H1 (cell line): ENCODE data around the gene PFDN6.

Source experiments
- BACH1 ChIP-seq: IDR thresholded peaks from 2 replicates; pipeline ENCODE4 v1.6.1; 2012; ENCODE audit warnings: low read length, improper control_type of control experiment
- EP300 ChIP-seq, 2 experiments: IDR thresholded peaks; 1 replicate in 1 of 2; 2 replicates in 1 of 2; pipeline ENCODE4 v1.6.1; 2011 to 2012; ENCODE audit warnings: low read depth in 2 of 2, low read length in 2 of 2, mild to moderate bottlenecking in 2 of 2, borderline replicate concordance in 1 of 2, inconsistent platforms in 1 of 2, moderate library complexity in 1 of 2
- EZH2 ChIP-seq: fragments of 200-600 bp; sonication (generic); IDR thresholded peaks from 2 replicates; pipeline ENCODE4 v1.7.1; 2012; ENCODE audit warnings: low read depth, mild to moderate bottlenecking, moderate library complexity, low read length, inconsistent platforms; ENCODE audit not compliant: severe bottlenecking
- JUND ChIP-seq: IDR thresholded peaks from 2 replicates; pipeline ENCODE4 v1.6.1; 2011; ENCODE audit warnings: mild to moderate bottlenecking, improper control_type of control experiment, low read length
- MAX ChIP-seq: IDR thresholded peaks from 2 replicates; pipeline ENCODE4 v1.6.1; 2012; ENCODE audit warnings: inconsistent platforms
- POLR2AphosphoS5 ChIP-seq: IDR thresholded peaks from 2 replicates; pipeline ENCODE4 v1.6.1; 2011; ENCODE audit warnings: low read depth, low read length
- RAD21 ChIP-seq, 2 experiments: IDR thresholded peaks in 1 of 2; conservative IDR thresholded peaks in 1 of 2; 2 replicates each; pipeline ENCODE4 v1.6.1; 2011; ENCODE audit warnings: low read depth in 2 of 2, low read length in 2 of 2, improper control_type of control experiment in 1 of 2, inconsistent platforms in 1 of 2, mild to moderate bottlenecking in 1 of 2, moderate library complexity in 1 of 2
- RFX5 ChIP-seq: IDR thresholded peaks from 2 replicates; pipeline ENCODE4 v1.6.1; 2011; ENCODE audit warnings: low read depth, low read length, improper control_type of control experiment, borderline replicate concordance
- RXRA ChIP-seq: IDR thresholded peaks from 2 replicates; pipeline ENCODE4 v1.6.1; 2011; ENCODE audit warnings: low read depth, mild to moderate bottlenecking, low read length, moderate library complexity; ENCODE audit not compliant: insufficient read depth
- SAP30 ChIP-seq: fragments of 300-600 bp; sonication (generic); IDR thresholded peaks from 2 replicates; pipeline ENCODE4 v1.7.1; 2012; ENCODE audit warnings: low read length, moderate library complexity, mild to moderate bottlenecking, inconsistent platforms; ENCODE audit not compliant: insufficient read depth, insufficient replicate concordance
- SP1 ChIP-seq: IDR thresholded peaks from 2 replicates; pipeline ENCODE4 v1.6.1; 2011; ENCODE audit warnings: low read depth, low read length
- TAF7 ChIP-seq: optimal IDR thresholded peaks from 2 replicates; pipeline ENCODE3; 2011; ENCODE audit warnings: low read depth, mild to moderate bottlenecking, inconsistent platforms, low read length, moderate library complexity, borderline replicate concordance
- USF2 ChIP-seq: IDR thresholded peaks from 2 replicates; pipeline ENCODE4 v1.6.1; 2011; ENCODE audit warnings: low read length, improper control_type of control experiment
- TF ChIP-seq, protein P1 (sequence below), 3 experiments: IDR thresholded peaks; 1 replicate in 2 of 3; 2 replicates in 1 of 3; pipeline versions ENCODE4 v1.5.1 to v1.6.1; 2011; ENCODE audit warnings: low read length in 3 of 3, mild to moderate bottlenecking in 3 of 3, inconsistent platforms in 2 of 3, low read depth in 1 of 3, moderate library complexity in 1 of 3; ENCODE audit not compliant: insufficient read depth in 1 of 3; ENCODE audit errors: control extremely low read depth in 1 of 3

DNA sequence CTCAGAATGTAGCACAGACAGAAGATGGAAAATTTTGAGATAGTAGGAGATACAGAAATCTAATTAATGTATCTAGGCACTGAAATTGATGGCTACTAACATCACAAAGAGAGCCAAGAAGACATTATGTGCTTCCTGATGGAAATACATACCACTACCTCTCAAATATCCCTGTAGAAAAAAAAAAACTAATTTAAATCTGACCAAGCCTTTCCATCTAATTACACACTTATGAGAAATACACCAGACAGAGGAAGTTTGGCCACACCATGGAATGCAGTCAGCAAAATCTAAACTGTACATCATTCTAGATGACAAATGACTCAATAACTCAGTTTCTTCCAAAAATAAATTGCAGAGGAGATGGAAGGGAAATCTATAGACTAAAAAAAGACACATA lies 36.6 kb upstream of the PFDN6 start:
- TF ChIP-seq, protein P1, sequence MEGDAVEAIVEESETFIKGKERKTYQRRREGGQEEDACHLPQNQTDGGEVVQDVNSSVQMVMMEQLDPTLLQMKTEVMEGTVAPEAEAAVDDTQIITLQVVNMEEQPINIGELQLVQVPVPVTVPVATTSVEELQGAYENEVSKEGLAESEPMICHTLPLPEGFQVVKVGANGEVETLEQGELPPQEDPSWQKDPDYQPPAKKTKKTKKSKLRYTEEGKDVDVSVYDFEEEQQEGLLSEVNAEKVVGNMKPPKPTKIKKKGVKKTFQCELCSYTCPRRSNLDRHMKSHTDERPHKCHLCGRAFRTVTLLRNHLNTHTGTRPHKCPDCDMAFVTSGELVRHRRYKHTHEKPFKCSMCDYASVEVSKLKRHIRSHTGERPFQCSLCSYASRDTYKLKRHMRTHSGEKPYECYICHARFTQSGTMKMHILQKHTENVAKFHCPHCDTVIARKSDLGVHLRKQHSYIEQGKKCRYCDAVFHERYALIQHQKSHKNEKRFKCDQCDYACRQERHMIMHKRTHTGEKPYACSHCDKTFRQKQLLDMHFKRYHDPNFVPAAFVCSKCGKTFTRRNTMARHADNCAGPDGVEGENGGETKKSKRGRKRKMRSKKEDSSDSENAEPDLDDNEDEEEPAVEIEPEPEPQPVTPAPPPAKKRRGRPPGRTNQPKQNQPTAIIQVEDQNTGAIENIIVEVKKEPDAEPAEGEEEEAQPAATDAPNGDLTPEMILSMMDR (IDR thresholded peaks at IDR 0.05; ENCODE audit: control extremely low read depth in 1 of 3, insufficient read depth in 1 of 3, low read depth in 1 of 3, low read length in 3 of 3): no peak
- TF ChIP-seq RAD21 (IDR thresholded peaks at IDR 0.05 in 1 of 2, conservative IDR thresholded peaks at IDR 0.05 in 1 of 2; ENCODE audit: low read depth in 2 of 2, low read length in 2 of 2) (no peak), SP1 (no peak), SAP30 (no peak), RXRA (no peak), RFX5 (no peak), USF2 (no peak), EP300 (IDR thresholded peaks at IDR 0.05; ENCODE audit: borderline replicate concordance in 1 of 2, low read depth in 2 of 2, low read length in 2 of 2) (no peak), BACH1 (no peak), EZH2 (no peak), JUND (no peak), POLR2AphosphoS5 (no peak), MAX (no peak), TAF7 (no peak)
